ENCODE results near the gene TNS1.

The TNS1 gene

DNA sequence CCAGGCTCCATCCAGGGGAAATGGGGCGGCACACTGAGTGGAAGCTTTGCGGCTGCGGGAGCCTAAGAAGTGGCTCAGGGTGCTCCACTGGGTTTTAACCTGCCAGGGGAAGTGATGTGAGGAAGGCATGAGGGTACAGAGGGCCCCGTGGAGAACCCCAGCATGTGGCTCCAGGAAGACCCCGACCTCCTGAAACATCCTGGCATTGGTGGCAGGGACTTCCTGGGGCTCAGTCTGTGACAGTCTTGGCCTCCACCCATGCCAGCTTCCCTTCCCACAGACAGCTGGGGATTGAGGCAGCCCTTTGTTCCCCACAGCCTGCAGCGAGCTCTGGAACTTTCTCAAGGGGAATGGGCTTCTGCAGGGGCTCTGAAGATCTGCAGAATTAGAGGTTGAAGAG lies 146.6 kb downstream of the TNS1 start:
- no peak for DNase-seq (ENCODE audit: low read depth in 2 of 2, low spot score in 1 of 2)

DNA sequence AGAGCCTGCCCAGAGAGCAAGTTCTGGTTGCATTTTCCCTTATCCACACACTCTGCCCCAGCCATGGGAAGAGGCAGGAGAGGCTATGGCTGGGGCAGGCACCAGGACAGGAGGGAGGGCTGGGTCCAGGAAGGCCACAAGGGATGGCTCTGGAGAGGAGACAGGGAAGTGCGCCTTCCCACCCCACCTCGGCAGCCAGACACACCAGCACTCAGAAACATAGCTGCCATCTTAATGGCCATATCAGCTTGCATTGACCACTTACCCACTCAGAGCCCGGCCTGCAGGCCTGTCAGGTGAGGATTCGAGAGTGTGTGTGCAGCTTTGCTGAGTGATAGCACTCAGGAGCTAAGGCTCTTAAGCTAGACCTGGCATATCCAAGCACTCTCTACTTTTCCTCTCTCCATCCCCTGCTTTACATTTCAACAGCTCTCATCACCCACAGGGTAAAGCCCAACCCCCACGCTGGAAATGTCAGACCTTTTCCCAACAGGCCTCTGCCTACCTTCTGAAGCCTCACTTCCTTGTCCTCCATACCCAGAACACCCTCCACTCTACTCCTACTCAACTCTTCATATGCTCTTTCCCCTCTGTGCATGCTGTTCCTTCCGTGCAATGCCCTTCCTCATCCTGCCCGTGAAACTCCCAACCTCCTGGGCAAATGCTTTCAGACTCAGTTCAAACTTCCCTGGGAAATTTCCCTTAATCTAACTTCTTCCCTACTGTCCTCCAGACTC lies 147.9 kb downstream of the TNS1 start:
- no peak for DNase-seq (ENCODE audit: low read depth in 2 of 2, low spot score in 1 of 2)

DNA sequence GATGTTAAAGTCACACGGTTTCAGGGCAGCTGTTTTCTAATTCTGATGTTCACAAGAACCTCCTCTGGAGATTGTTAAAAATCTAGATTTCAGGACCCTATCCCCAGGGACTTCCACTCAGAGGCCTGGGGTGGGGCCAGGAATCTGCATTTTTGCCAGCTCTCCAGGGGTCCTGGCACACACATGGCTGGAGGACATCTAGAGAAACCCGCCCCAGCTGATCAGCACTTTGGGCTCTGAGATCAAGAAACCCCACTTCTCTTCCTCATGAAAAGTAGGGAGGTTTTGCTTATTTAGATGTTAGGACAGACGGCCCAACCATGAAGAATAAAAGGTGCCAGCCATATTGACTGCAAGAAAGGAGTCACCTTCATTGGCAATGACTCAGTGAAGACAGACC lies 148.8 kb downstream of the TNS1 start:
- DNase-seq (ENCODE audit: low read depth in 2 of 2, low spot score in 1 of 2), result no peak

DNA sequence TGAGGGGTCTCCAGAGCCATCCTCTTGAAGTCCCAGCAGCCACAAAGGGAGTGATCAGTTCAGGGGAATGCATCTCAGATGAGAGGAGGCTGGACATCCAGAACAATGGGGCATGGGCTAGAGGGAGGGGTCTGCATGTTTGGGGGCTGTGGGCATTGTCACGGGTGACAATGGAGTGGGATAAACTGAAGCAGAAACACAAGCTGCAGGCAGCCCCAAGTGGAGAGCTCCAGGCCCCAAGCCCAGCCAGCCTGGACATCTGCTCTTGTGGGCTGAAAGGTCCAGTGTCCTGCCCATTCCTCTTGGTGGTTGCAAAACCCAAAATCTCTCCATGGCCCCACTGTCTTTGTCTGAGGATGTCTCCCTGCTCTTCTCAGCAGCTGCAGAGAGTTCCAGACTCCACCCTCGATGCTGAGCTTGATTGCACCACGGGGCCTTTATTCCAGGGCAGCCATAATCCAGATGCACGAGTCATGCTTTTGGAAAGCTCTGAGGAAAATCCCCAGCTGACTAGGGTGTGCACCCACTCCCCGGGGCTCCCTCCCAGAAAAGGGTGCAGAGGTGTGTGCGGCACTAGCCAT lies 149.4 kb downstream of the TNS1 start:
- no peak for DNase-seq (ENCODE audit: low read depth in 2 of 2, low spot score in 1 of 2)

DNA sequence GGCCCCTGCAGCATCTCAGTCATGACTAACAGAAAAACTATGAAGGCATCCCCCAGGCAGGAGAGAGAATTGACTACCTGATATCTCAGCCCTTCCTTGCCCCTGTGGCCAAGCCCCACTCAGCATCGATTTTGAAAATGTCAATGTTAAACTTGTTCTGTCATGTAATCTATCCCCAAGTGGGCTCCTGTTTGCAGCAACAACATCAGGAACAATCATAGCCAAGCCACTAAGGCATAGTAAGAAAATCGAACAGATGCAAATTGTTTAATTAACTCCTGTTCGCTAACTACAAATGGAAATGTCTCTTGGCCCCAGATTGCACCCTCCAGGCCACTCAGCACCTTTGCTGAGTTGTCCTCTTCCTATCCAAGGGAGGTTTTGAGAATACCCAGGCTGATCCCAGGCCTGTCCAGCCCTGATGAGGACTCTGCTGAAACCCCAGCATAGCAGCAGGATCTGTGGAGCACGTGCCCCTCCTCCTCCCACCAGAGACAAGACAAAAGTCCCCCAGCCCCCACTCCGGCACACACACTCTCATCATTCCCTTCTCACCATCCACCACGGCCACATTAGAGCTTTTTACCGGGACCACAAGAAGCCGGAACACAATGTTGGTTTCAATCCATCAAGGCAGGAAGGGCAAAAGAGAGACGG lies 150.1 kb downstream of the TNS1 start:
- no peak for DNase-seq (ENCODE audit: low read depth in 2 of 2, low spot score in 1 of 2)

DNA sequence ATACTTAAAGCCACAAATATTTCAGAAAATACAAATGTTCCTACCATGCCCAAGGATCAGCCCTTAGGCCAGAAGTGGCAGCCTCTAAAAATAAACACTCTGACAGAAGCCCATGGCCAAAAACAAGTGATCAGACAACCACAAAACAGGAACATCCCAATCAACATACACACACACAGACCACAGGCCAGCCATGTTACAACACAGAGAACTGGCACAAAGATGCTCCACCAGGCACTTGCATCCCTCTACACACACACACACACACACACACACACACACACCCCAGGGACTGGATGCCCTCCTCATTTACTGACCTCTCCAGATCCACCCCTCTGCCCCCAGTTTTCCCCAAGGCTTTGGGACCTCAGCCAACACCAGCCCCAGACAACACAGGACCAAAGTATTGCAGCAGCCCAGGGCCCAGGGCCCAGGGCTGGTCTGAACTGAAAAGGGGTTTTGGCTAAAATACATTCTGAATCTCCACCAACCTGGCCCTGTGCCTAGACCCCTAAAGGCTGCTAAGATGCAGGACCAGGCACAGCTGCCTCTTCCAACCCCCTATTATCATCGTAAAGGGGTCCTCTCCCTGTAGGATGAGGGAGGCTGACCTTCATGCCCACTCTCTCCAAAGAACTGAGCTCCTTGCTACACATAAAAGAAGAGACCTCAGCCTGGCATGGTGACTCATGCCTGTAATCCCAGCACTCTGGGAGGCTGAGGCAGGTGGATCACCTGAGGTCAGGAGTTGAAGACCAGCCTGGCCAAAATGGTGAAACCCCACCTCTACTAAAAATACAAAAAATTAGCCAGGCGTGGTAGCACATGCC lies 151.4 kb downstream of the TNS1 start:
- DNase-seq (ENCODE audit: low read depth in 2 of 2, low spot score in 1 of 2), result no peak

DNA sequence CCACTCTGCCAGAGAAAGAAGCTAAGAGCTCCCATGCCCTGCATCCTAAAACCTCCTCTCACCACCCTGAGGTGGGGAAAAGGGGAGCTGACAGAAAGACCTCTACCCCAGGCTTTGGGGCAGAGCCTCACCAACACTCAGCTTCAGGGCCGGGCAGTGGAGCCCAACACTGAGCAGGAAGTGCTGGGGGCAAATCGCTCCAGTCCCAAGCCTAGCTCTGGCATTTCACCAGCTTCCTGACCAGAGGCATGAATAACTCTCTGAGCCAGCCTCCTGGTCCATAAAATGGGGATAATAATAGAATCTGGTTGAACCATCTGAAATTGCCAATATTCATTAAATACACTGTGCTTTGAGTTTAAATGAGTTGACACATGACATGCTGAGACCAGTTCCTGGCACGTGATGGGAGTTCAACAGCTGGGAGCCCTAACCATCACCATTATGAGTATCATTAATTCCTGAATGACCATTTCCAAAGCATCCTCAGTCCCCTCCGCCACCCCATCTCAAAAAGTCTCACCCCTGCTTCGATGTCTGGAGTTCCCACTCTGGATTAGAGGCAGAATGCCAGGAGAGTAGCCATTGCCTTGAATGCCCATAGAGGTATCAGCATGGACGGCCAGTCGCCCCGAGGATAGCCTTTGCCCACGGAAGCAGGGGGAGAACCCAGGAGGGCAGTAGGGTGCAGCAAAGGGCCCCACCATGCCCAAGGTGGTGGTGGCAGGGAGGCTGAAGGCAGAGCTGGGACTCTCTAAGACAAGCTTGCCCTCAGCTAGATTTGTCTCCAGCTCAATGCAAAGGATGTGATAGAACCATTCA lies 153.4 kb downstream of the TNS1 start:
- no peak for DNase-seq (ENCODE audit: low read depth in 2 of 2, low spot score in 1 of 2)

DNA sequence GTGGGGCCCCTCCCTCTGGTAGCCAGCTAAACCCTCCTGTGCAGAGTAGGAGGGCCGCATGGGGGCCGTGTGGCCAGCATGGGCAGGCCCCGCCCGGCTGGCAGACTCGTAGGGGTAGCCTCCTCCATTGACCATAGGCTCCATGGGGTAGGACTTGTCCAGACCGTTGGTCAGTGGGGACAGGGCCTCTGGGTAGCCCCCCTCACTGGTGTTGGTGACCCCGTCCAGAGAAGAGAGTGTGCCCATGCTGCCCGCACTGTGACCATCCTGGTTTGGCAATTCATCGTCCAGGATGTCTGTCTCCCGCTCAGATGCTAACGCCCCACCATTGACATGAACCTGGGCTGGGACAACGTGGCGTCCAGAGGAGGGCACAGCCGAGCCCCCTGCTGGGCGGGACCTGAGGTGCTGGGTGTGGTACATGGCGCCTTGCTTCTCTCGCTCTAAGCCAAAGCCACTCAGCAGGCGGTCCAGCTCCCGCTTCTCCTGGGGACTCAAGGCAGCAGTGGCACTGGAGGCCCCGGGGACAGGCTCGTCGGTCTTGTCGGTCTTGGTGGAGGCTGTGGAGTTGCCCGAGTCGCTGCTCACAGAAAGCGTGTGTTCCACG lies 154.3 kb downstream of the TNS1 start:
- DNase-seq (ENCODE audit: low read depth in 2 of 2, low spot score in 1 of 2), result no peak

DNA sequence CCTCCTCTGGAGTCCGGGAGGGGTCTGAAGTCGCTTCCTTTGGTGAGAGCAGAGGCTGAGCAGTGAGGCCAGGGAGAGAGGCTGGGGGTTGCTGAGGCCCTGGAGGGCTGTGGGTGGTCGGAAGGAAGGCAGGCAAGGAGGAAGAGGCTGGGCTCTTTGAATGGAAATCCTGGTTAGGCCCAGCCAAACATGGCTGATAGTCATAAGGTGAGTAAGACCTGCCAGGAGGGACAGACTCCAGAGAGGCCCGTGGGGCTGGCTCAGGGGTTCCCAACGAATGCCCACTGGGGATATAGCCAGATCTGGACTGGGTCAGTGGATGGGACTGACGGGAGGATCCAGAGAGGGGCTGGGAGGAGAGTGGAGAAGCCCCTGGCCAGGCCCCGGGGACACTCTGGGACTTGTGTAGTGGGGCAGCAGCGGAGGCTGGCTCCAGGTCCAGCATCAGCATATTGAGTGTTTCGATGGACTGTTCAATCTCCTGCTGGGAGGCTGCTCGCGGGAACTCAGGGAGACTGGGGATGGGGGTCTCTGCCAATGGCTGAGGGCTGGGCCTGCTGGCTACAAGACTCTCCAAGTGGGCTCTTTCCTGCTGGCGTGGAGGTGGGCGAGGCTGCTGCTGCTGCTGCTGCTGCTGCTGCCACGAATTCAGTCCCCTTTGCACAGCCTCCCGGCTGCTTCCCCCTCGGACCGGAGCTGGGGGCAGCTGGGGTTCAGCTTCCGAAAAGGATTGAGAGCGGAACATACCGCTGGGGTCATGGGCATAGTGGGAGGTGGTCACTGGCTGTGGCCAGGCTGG lies 155.0 kb downstream of the TNS1 start:
- no peak for DNase-seq (ENCODE audit: low read depth in 2 of 2, low spot score in 1 of 2)

DNA sequence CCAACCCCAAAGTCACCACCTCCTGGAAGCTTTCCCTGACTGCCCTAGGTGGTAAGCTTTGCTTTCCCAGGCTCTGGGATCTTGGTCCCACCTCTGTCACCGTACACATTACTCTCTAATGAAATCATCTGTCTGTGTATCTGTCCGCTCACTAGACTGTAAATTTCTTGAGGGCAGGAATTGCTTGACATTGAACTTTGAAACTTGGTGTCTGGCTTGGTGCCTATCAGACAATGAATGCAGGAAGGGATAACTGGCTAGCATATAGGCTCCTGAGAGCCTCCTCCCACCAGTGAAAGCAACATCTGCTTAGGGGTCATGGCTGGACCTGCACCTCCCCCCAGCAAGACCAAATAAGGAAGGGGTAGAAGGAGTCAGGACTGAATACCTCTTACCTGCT lies 155.7 kb downstream of the TNS1 start:
- no peak for DNase-seq (ENCODE audit: low read depth in 2 of 2, low spot score in 1 of 2)

DNA sequence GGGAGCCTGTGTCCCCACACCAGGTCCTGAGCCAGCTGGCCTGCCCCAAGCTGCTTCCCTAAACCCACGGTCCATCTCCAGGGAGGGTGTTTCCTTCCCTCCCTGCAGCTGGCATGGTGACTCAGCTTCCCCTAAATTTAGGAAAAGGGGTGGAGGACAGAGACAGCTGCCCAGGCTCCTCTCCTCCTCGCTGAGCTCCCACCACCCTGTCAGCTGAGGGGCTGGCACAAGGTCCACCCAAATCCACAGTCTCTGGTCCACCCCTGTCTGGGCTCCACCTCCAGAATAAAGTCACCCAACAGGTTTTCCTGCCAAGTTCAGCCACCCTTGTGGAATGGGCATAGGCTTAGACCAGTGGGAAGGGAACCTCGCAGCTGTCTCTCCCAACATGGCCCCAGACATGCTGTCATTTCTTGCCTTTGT lies 156.5 kb downstream of the TNS1 start:
- DNase-seq (ENCODE audit: low read depth in 2 of 2, low spot score in 1 of 2), result no peak

DNA sequence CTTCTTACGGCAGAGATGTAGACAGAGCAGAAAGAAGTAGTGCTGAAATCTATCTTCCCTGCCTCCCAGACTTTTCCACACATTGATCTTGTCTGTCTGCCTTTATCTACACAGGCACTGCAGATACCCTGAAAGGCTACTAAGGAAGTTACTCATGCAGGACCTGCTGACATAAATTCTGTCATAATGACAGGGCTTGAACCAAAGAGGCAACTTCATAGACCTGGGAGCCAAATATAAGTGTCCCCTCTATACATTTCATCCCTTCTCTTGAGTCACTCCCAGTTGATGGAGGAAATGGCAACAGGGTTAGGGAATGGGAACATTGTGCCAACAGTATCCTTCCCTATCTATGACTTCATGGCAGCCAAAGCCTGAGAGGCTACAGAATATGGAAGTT lies 157.5 kb downstream of the TNS1 start:
- DNase-seq (ENCODE audit: low read depth in 2 of 2, low spot score in 1 of 2), result no peak

DNA sequence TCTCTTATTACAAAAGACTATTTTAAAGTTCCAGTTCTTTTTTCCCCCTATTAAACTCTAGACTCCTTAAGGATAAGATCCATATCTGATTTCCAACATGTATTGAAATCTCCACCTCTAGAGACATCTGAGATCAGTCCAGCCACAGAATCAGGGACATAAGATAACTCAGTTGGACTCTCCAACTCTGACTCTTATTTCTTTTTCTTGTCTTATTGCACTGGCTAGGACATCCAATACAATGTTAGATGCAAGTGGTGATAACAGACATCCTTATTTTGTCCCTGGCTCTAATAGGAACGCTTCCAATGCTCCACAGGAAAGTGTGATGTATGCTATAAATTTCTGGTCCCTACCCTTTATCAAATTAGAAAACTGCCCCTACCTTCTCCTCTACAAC lies 158.1 kb downstream of the TNS1 start:
- DNase-seq (ENCODE audit: low read depth in 2 of 2, low spot score in 1 of 2), result no peak

DNA sequence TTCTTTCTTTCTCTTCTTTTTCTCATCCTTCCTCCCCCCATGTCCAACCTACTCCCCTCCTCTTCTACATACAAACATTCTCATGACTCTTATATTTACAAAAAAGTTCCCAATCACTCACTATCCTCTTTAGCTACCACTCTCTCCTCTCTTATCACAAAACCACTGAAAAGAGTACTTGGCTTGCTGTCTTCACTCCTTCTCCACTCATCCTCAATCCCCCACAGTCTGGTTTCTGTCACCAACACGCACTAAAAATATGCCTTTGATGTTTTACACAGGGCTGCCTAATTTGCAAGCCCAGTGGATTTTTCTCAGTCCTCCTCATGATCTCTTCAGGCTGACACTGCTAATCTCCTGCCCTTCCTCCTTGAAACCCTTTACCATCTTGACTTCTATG lies 159.5 kb downstream of the TNS1 start:
- no peak for DNase-seq (ENCODE audit: low read depth in 2 of 2, low spot score in 1 of 2)

DNA sequence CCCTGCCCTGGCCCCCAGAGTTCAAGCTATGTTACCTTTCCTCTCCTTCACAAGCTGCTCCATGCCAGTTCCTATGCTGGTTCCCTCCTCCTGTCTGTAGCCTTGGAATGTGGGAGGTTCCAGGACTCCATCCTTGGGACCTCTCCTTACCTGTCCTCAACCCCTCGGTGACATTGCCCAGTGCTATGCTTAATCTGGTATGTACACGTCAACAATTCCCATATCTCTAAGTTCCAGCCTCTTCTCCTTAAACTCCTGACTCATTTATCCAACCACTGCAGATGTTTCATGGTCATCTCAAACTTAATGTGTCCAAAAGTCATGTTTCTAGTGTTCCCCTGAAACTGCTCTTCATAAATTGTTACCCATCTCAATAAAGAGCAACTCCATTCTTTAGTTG lies 160.8 kb downstream of the TNS1 start:
- DNase-seq (ENCODE audit: low read depth in 2 of 2, low spot score in 1 of 2), result no peak

DNA sequence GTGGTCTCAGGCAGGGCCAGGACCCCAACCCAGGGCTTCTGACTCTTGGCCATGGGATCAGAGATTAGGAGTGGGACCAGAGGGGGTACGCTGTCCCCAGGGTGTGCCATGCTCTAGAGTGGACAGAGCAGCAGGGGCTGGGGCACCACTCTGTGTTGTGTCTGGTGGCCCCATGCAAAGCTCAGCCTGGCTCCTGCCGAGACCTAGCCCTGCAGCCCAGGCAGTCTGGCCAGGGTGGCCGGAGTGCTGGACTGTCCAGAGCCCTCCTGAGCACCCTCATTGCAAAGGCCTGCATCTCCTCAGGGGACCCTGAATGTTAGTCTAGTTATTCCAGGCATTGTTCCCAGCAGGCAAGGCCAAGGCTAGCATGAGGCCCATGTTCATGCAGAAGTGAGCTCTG lies 162.3 kb downstream of the TNS1 start:
- DNase-seq (ENCODE audit: low read depth in 2 of 2, low spot score in 1 of 2), result no peak

DNA sequence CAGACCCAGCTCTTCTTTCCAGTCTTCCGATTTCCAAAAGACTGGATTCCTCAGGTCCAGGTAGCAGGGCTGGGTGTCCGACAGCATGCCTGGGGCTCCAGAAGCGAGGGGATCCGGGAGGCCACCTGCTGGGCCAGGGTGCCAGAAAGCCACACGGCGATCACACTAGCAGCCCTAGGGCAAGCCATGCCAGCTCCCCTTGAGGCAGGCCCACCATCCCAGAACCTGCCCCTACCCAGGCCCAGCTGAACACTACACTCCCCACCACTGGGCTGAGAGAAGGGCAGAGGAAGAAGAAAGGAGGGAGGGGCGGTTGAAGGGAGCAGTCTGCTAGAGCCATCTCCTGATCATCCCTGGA lies 163.1 kb downstream of the TNS1 start:
- DNase-seq (ENCODE audit: low read depth in 2 of 2, low spot score in 1 of 2), result no peak

DNA sequence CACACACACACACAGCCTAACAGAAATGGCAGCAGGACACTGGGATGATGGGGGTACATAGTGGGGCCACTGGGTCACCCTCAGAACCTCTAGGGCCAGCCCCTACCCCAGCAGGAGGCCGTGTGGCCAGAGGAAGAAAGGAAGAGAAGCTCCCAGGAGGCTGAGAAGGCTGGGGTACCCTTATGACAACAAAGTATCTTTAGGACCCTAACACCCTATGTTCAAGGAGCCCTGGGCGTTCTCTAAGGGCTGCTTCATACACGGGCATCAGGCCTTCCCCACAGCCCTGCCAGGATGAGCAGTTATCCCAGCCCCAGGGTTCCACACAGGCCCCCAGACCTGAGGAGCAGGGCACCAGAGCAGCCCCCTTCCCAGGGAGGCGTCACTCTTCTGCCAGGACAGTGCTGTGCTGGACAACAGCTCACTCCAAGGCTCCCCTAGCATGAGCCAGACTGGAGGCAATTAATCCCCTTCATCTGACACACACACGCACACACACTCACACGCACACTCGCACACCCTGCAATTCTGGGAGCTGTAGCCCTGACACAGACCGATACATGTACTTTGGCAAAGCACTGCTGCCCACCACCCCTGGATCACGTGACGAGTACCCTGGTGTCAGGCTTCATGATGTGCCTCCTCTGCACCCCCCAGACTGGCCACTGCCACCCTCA lies 163.6 kb downstream of the TNS1 start:
- no peak for DNase-seq (ENCODE audit: low read depth in 2 of 2, low spot score in 1 of 2)

DNA sequence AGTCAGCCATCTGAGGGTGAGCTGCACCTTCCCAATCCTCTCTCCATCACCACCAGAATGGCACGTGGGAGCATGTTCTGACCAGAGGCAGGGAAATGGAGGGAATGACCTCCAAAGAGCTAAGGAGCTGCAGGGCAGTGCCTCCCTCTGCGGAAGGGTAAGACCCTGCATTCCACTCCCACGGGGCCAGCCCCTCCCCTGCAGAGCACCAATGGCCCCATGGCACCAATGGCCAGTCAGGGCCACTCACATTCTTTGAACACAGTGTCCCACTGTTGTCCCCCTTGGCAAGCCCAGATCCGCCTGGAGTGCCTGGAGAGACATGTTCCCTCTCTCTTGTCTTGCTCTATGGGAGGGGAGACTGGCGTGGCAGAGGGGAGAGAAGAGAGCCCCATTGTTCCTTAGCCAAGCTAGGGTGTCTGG lies 164.4 kb downstream of the TNS1 start:
- DNase-seq (ENCODE audit: low read depth in 2 of 2, low spot score in 1 of 2), result no peak
